GM18505 (cell line): ENCODE results near the gene ZNF445.
"Not testable (repeated sequence)": the region's sequence is repeated elsewhere in the genome, so short reads cannot be mapped to it uniquely, and the experiment has no call there.

ENCODE experiments used
- ATAC-seq: cut with Tn5 transposase; IDR thresholded peaks from one replicate; pipeline ENCODE4 v1.9.1; 2021; ENCODE audit not compliant: unreplicated experiment
- POLR2A ChIP-seq: IDR thresholded peaks from 4 replicates; pipeline ENCODE4 v1.6.1; 2011; ENCODE audit warnings: borderline replicate concordance; ENCODE audit not compliant: insufficient read depth, insufficient read length; ENCODE audit errors: extremely low read depth

Gene ZNF445

DNA sequence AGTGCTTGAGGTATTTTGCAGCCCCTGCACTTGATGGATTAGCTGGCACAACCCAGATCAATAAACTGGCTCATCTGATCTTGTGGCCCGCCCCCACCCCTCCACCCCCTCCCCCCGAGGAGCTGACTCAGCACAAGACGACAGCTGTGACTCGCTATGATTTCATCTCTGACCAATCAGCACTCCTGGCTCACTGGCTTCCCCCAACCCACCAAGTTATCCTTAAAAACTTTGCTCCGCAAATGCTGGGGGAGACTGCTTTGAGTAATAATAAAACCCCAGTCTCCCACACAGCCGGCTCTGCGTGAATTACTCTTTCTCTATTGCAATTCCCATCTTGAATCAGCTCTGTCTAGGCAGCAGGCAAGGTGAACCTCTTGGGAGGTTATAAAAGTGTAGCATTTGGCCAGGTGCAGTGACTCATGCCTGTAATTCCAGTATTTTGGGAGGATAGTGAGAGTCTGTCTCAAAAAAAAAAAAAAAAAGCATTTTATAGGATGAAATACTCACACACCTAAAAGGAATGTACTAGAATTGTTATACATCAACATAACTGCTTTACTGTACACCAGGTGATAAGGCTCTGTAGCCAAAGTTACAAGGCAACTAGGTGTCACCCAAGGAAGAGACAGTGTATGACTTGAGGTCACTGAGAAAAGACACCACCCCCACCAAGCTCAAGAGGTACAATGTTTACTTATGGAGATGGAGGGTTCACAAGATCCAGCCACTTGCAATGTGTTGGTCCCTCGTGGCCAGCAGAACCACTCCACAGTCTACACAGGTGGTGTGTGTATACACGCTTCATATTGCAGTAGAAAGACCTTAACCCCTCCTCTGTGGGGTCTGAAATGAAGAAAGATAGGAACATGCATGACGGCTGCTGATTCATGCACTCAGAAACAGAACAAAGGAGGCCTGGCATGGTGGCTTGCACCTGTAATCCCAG lies 8.6 kb downstream of the ZNF445 start:
- no peak for TF ChIP-seq POLR2A
- ATAC-seq: no peak

- ATAC-seq: not testable (repeated sequence)
Measured at GRCh38 chr3:44468099-44468537, 9.4 kb downstream of the ZNF445 start.

DNA sequence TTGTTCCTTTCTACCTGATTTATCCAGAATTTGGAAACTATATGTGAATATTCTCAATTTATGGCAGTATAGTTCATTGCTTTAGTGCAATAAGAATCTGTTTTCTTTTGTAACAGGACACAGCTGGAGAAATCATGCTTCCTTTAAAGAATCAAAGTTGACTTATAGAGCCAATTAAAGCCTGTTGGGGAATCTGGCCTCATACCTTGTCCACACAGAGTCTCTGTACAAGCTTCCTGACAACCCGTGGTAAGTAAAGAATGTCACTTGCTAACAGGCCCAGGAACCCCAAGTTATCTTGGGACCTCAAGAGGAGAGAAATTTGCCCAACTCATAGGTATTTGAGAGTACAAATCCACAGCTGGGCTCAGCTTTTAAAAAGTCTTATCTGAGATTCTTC lies 10.2 kb downstream of the ZNF445 start:
- no peak for TF ChIP-seq POLR2A
- no peak for ATAC-seq

- not testable (repeated sequence) for ATAC-seq
Measured at GRCh38 chr3:44464920-44465319, 12.6 kb downstream of the ZNF445 start.

- no peak for ATAC-seq
- TF ChIP-seq POLR2A: no peak
Measured at GRCh38 chr3:44464509-44464908, 13.0 kb downstream of the ZNF445 start.

DNA sequence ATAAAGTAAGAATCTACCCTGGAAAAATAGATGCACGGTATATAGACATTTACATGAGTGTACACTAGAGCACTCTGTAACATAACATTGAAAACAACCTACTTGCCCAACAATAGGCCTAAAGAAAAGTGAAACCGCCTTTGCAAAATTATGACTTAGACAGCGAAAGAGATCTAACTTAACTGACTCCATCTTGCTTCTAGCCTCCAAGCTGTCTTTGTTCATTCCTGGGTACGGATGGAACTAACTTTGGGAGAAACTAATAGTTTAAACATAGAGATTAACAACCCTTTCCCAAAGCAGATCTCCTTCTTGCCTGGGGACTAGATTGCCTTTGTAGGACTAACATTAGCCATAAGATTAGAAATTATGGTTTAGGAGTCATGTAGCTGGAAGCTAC lies 17.4 kb downstream of the ZNF445 start:
- not testable (repeated sequence) for ATAC-seq

DNA sequence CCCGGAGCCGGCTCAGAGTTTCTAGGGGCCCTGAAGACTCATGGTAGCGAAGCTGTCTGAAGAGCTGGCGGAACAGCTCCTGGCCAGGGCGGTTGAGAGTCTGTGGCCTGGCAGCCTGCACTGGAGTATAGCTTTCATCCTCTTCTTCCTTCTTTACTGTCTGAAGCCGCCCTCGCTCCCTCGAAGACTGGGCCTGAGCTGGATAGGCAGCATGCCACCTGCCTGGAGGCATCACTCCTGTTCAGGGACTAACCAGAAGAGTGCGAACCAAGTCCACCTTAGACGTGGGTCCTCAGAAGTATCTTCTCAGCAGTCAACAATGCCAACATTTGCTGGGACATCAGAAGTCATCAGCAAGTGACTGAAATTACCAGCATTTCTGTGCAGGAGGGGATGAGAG lies 22.2 kb downstream of the ZNF445 start:
- TF ChIP-seq POLR2A: no peak
- no peak for ATAC-seq

DNA sequence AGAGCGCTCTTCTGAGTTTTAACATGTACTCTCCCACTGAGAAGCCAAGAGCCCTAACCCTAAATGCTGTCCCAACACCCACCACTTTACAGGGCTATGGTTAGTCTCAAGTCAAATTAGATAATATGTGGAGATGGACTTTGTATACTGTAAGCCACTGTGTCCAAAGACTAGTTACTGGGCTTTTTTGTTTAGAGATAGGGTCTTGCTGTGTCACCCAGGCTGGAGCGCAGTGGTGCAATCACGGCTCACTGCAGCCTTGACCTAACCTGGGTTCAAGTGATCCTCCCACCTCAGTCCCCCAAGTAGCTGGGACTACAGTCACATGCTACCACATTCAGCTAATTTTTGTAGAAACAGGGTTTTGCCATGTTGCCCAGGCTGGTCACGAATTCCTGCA lies 23.2 kb downstream of the ZNF445 start:
- TF ChIP-seq POLR2A: no peak
- ATAC-seq: no peak

DNA sequence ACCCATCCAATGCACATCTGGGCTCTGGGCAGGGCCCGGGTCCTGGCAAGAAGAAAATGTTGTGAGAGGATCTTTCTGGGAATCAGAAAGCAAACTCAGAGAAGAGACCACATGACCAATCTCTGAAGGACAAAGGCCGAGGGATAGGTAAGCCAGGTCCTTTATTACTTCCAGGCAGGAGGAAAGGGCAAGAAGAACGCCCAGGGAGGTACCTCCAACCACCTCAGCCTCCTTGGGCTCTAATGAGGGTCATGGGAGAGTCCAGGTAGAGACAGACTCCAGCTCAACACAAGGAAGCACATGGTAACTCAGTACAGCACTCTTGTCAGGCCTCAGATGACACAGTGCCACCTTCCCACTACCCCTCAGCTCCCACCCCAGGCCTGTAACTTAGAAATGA lies 26.0 kb downstream of the ZNF445 start:
- ATAC-seq: no peak
- no peak for TF ChIP-seq POLR2A

DNA sequence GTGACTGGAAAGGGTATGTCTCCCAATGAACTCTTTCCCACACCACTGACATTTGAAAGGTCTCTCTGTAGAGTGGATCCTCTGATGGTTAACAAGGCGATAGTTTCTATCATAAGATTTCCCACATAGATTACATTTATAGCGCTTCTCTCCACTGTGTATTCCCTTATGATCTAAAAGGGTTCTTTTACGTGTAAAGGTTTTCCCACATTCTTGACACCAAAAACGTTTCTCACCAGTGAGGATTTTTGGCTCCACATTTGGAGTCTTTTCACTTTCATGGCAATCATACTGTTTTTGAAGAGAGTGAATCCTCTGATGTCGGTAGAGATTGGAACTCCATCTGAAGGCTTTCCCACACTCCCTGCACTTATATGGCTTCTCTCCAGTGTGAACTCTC lies 30.5 kb downstream of the ZNF445 start:
- no peak for ATAC-seq
- TF ChIP-seq POLR2A: no peak

DNA sequence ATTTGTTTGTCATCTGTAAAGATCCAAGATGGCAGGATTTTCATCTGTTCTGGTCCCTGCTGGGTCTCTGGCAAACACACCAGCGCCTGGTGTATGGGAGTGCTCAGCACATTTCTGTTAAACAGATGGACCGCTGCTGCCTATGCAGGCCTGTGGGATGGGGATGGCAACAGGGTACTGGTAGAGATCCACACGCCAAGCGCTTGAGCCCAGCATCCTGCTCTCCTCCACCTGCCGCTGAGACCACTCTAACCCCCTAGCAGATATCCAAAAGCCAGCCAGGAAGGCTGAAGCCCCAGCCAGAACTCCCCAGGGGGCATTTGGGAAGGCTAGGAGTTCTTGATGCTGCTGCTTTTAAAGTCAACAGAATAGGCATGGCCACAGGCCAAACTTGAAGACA lies 31.7 kb downstream of the ZNF445 start:
- ATAC-seq: no peak

GRCh38 chr3:44444896-44445691 lies 32.4 kb downstream of the ZNF445 start:
- TF ChIP-seq POLR2A: no peak
- ATAC-seq: no peak

More for the DNA sequence above, 31.7 kb downstream of the ZNF445 start:
- TF ChIP-seq POLR2A: no peak

GRCh38 chr3:44444437-44444836 lies 33.0 kb downstream of the ZNF445 start:
- ATAC-seq: no peak

More at GRCh38 chr3:44444437-44444836, 33.0 kb downstream of the ZNF445 start:
- TF ChIP-seq POLR2A: no peak
